HEK293T (cell line): ENCODE data around the gene LCN15.

Source experiments
- ELF4 ChIP-seq: fragments of 450-650 bp; IDR thresholded peaks from 2 replicates; pipeline ENCODE4 v1.6.1; 2017; ENCODE audit warnings: antibody characterized with exemption
- FOXA1 ChIP-seq: fragments of 450-650 bp; IDR thresholded peaks from 2 replicates; pipeline ENCODE4 v1.6.1; 2016; ENCODE audit warnings: mild to moderate bottlenecking
- FOXK2 ChIP-seq: fragments of 450-650 bp; IDR thresholded peaks from 2 replicates; pipeline ENCODE4 v1.6.1; 2016; ENCODE audit warnings: mild to moderate bottlenecking
- HDGF ChIP-seq: fragments of 450-650 bp; IDR thresholded peaks from 2 replicates; pipeline ENCODE4 v1.6.1; 2017; ENCODE audit warnings: antibody characterized with exemption, borderline replicate concordance

DNA sequence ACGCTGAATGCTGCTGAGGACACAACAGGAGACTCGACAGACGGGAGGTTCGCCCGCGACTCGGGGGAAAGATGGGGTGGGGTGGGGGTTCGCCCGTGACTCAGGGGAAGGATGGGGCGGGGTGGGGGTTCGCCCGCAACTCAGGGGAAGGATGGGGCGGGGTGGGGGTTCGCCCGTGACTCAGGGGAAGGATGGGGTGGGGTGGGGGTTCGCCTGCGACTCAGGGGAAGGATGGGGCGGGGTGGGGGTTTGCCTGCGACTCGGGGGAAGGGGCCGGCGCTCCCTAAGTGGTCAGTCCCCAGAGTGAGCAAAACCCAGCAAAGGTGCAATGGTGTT is 18.2 kb downstream of the LCN15 start:
- no peak for TF ChIP-seq FOXK2
- no peak for TF ChIP-seq FOXA1
- TF ChIP-seq ELF4 = no peak
- no peak for TF ChIP-seq HDGF
